Ascending aorta (tissue), 2 donors: ENCODE data around the gene RGPD8. TPM values are rescaled to one million over a fixed set of nuclear protein-coding genes. Genes with fewer than 3 reads are reported as not detected.

Experiments
- DNase-seq, 2 donors: peaks; one replicate each; pipeline ENCODE4 v3.0.0-alpha.2; 2019; ENCODE audit warnings: low spot score in 2 of 2
- H3K27ac ChIP-seq, 2 donors: fragments of 200-600 bp; sonication (generic); one replicate each; pipeline ENCODE4 v1.5.1; 2016 to 2017; ENCODE audit warnings: mild to moderate bottlenecking in 1 of 2
- H3K27me3 ChIP-seq: fragments of 200-600 bp; sonication (generic); one replicate; pipeline ENCODE4 v1.5.1; 2017
- H3K36me3 ChIP-seq, 2 donors: fragments of 200-600 bp; sonication (generic); one replicate each; pipeline ENCODE4 v1.5.1; 2016
- H3K4me1 ChIP-seq, 2 donors: fragments of 200-600 bp; sonication (generic); one replicate each; pipeline ENCODE4 v1.5.1; 2016 to 2017; ENCODE audit warnings: mild to moderate bottlenecking in 1 of 2
- H3K4me3 ChIP-seq, 2 donors: fragments of 200-600 bp; sonication (generic); one replicate each; pipeline ENCODE4 v1.5.1; 2016 to 2017; ENCODE audit warnings: mild to moderate bottlenecking in 1 of 2
- H3K9me3 ChIP-seq, 2 donors: fragments of 200-600 bp; sonication (generic); one replicate each; pipeline ENCODE4 v1.5.1; 2016
- intact Hi-C: fragments of 100-400 bp; cut with DNase I; formaldehyde crosslinking; loops from one replicate; pipeline ENCODE4 v1.15.1; 2023
- total RNA-seq: library from RNA; depleted of rRNA; stranded (reverse); fragments of >200 nt; gene quantifications from one replicate; pipeline ENCODE4 v1.1.0, GENCODE V29; 2016
- TF ChIP-seq, protein P1 (sequence below), 3 experiments: fragments of 200-600 bp in 2 of 3; fragments of 450-650 bp in 1 of 3; sonication (generic) in 2 of 3; IDR thresholded peaks; one replicate each; pipeline ENCODE4 v1.5.1; 2016 to 2019; ENCODE audit warnings: antibody characterized with exemption in 3 of 3, mild to moderate bottlenecking in 1 of 3, moderate library complexity in 1 of 3

Gene RGPD8
- total RNA-seq, 1 donor from 2014 or later, result 8.2 TPM

DNA sequence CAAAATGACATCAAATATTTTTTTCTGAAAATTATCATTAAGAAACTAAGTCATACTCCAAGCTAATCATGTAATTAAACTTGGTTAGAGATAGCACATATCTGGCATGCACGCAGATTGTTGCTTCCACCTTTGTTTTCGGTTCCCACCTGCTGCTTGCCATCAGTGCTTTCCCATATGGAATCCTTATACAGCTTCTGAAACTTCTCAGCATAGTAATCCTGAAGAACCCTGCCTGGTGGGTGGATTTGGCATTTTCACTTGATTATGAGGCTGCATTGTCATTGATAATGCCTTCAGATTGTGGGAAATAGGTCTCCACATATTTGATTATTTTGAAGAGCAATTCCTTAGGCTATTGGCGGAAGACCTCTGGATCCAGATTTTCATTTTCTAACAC is 110.5 kb downstream of the RGPD8 start:
- Histone ChIP-seq H3K9me3 (no peaks in the 10 kb centered on the region), H3K4me1 (peaks cover 0 to 11% of the 10 kb centered on the region in 2 donors), H3K36me3 (peaks cover 5 to 25% of the 10 kb centered on the region in 2 donors), H3K27ac (peak overlapping the region in 1 of 2 donors; percentile 77), H3K4me3 (no peak overlapping the region), H3K27me3 (no peaks in the 10 kb centered on the region)
- TF ChIP-seq, protein P1, sequence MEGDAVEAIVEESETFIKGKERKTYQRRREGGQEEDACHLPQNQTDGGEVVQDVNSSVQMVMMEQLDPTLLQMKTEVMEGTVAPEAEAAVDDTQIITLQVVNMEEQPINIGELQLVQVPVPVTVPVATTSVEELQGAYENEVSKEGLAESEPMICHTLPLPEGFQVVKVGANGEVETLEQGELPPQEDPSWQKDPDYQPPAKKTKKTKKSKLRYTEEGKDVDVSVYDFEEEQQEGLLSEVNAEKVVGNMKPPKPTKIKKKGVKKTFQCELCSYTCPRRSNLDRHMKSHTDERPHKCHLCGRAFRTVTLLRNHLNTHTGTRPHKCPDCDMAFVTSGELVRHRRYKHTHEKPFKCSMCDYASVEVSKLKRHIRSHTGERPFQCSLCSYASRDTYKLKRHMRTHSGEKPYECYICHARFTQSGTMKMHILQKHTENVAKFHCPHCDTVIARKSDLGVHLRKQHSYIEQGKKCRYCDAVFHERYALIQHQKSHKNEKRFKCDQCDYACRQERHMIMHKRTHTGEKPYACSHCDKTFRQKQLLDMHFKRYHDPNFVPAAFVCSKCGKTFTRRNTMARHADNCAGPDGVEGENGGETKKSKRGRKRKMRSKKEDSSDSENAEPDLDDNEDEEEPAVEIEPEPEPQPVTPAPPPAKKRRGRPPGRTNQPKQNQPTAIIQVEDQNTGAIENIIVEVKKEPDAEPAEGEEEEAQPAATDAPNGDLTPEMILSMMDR (IDR thresholded peaks at IDR 0.05), result no peak
- DNase-seq, result no peak
- intact Hi-C loops, result loop anchor here (2.0 kb wide), 1 partner anchor 48 kb away; the partner anchor contains the start of gene ZC3H6

DNA sequence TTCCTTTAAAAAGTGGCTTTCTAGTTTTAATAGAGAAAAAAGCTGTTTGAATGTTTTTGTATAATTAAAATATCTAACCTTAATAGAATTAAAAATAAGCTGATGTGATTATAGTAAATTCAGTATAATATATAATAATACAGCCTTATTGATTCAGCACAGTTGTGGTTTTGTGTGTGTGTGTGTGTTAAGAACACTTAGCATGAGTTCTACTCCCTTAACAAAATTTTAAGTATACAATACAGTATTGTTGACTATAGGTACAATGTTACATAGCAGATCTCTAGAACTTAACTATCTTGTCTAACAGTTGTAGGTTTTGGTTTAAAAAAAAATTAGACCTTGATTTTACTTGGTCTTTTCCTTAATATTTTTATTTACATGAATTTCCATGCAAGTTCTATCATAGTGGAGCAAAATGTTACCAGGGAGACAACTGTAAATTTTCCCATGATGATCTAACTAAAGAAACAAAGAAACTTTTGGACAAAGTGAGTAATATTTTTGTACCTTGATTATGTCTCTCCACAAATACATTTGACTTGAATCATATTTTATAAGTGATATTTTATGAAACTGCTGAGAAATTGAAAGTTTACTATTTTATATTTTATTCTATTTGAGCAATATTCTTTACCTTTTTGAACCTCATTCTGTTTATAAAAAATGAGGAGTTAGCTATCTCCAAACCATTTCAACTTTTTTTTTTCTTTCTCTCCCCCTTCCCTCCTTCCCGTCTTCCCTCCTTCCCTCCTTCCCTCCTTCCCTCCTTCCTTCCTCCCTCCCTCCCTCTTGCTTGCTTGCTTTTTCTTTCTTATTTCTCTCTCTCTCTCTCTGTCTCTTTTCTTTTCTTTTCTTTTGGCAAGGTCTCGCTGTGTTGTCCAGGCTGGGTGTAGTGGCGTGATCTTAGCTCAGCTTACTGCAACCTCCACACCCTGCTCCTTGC is 111.8 kb downstream of the RGPD8 start:
- H3K4me1 ChIP-seq, result peaks cover 0 to 13% of the 10 kb centered on the region in 2 donors
- H3K36me3 ChIP-seq, result peaks cover 4 to 17% of the 10 kb centered on the region in 2 donors
- TF ChIP-seq, protein P1 (IDR thresholded peaks at IDR 0.05), result no peak
- no peaks in the 10 kb centered on the region for H3K27me3 ChIP-seq
- intact Hi-C loops, result loop anchor here (2.0 kb wide), 1 partner anchor 47 kb away; the partner anchor contains the start of gene ZC3H6
- no peaks in the 10 kb centered on the region for H3K9me3 ChIP-seq
- peak overlapping the region; percentile 77 for H3K27ac ChIP-seq
- DNase-seq, result no peak
- peak overlapping the region in 1 of 2 donors; percentile 36 for H3K4me3 ChIP-seq

Other genes with a start within 250 kb of the RGPD8 start
- 0.11 TPM for gene ZC3H8, start 178.6 kb downstream of the RGPD8 start, total RNA-seq
- gene ZC3H6, start 158.0 kb downstream of the RGPD8 start, total RNA-seq, result 1.5 TPM
- gene TTL, start 48.5 kb upstream of the RGPD8 start, total RNA-seq, result 3.2 TPM
- 3.6 TPM for gene POLR1B, start 108.8 kb upstream of the RGPD8 start, total RNA-seq
- 26.5 TPM for gene CHCHD5, start 151.0 kb upstream of the RGPD8 start, total RNA-seq
- gene SLC20A1, start 212.3 kb upstream of the RGPD8 start, total RNA-seq, result 18.4 TPM